ENCODE data around the gene HINT1. TPM values are rescaled to one million over a fixed set of nuclear protein-coding genes. Genes with fewer than 3 reads are reported as not detected.
"Not testable (repeated sequence)": the region's sequence is repeated elsewhere in the genome, so short reads cannot be mapped to it uniquely, and the experiment has no call there.

Gene HINT1
- total and polyA plus RNA-seq, 7 donors, result 135 to 852 (median 261) TPM

DNA sequence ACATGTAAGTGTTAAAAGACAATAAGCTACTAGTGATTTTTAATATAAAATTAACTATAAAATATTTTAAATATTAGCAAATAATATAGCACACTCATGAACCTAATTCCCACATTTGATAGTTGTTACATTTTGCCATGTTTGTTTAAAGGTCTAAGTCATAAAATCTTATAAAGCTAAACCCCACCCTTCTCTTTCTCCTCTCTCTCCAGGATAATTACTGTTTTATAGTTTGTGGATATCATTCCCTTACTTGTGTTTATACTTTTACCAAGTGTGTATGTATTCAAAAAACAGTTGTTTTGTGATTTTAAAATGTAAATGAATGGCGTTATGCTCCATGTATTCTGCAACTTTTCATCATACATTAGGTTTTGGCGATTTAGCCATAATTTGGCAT, 39.9 kb upstream of the HINT1 start:
- no peak overlapping the region for H3K27ac ChIP-seq
- no peaks in the 10 kb centered on the region for H3K9me3 ChIP-seq
- TF ChIP-seq EP300 (IDR thresholded peaks at IDR 0.05), result no peak
- no peak for TF ChIP-seq POLR2AphosphoS5 (IDR thresholded peaks at IDR 0.05)
- DNase-seq, result no peak
- 19 to 67% methylated on average over 2 of the region's 2 CpGs for WGBS, 2 donors
- intact Hi-C loops (cut with DNase I), result no loop called here
- H3K36me3 ChIP-seq, result peaks cover 0 to 5% (median 0%) of the 10 kb centered on the region in 4 donors
- no peak overlapping the region for H3K4me3 ChIP-seq
- no peaks in the 10 kb centered on the region for H3K27me3 ChIP-seq
- no peaks in the 10 kb centered on the region for H3K4me1 ChIP-seq

DNA sequence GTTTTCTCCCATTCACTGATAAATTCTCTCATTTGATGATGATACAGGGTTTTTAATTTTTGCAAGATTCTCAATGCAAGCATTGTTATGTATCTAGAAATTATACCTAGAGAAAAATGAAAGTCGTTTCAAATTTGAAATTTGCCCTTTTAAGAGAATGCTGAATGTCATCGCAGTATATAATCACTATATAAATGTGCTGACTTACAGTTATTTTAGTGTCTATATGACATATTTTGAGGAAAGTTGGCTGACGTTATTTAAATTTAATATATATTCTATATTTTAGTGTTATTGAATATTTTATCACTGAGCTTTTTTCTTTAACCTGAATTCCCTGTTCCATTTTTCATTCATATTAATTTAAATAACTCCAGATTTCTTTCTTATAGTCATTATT, 35.5 kb upstream of the HINT1 start:
- Histone ChIP-seq H3K4me3 (no peak overlapping the region), H3K4me1 (no peaks in the 10 kb centered on the region), H3K27me3 (no peaks in the 10 kb centered on the region), H3K9me3 (no peaks in the 10 kb centered on the region), H3K27ac (no peak overlapping the region), H3K36me3 (peaks cover 0 to 13% (median 0%) of the 10 kb centered on the region in 4 donors)
- no peak for DNase-seq
- intact Hi-C loops (cut with DNase I), result no loop called here
- TF ChIP-seq EP300 (IDR thresholded peaks at IDR 0.05) (no peak), POLR2A (IDR thresholded peaks at IDR 0.05) (no peak)
- WGBS, 2 donors, result 91 to 95% methylated on average over 3 of the region's 3 CpGs

DNA sequence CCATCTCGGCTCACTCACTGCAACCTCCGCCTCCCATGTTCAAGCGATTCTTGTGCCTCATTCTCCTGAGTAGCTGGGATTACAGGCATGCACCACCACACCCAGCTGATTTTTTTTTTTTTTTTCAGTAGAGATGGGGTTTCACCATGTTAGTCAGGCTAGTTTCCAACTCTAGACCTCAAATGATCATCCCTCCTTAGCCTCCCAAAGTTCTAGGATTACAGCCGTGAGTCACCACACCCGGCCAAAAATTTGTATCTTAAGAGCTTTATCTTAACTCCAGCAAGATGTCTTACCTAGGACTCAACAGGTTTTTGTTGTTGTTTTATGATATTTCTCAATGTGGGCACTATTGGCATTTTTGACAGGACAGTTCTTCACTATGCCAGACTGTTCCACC, 33.6 kb upstream of the HINT1 start:
- H3K4me1 ChIP-seq, result no peaks in the 10 kb centered on the region
- 97% methylated on average over 5 of the region's 5 CpGs for WGBS, 2 donors
- no peak for DNase-seq
- H3K9me3 ChIP-seq, result no peaks in the 10 kb centered on the region
- no peak overlapping the region for H3K4me3 ChIP-seq
- no peaks in the 10 kb centered on the region for H3K27me3 ChIP-seq
- H3K36me3 ChIP-seq, result peaks cover 0 to 13% (median 0%) of the 10 kb centered on the region in 4 donors
- H3K27ac ChIP-seq, result no peak overlapping the region
- no peak for TF ChIP-seq EP300 (IDR thresholded peaks at IDR 0.05)
- intact Hi-C loops (cut with DNase I), result no loop called here

DNA sequence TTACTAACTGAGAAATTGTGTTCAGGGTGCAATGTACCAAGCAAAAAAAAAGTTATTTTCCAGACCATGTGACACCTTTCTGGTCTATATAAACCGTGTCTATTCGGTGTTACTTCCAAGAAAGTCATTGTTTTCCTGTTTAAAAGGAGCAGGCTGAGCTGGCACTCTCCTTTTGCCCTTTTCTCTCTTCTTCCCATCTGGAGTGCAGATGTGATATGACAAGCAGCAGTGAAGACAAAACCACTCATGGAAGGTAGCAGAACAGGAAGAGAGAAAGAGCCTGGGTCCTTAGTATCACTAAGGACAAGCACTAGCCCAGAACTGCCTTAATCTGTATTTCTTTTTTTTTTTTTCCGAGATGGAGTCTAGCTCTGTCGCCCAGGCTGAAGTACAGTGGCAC, 31.3 kb upstream of the HINT1 start:
- Histone ChIP-seq H3K27ac (no peak overlapping the region), H3K4me3 (no peak overlapping the region), H3K4me1 (peaks cover 0 to 8% (median 4%) of the 10 kb centered on the region in 4 donors), H3K36me3 (peaks cover 0 to 13% (median 0%) of the 10 kb centered on the region in 4 donors), H3K27me3 (no peaks in the 10 kb centered on the region), H3K9me3 (no peaks in the 10 kb centered on the region)
- WGBS, 2 donors, result 93 to 95% methylated on average over 4 of the region's 4 CpGs
- TF ChIP-seq EP300 (IDR thresholded peaks at IDR 0.05) (no peak), POLR2AphosphoS5 (IDR thresholded peaks at IDR 0.05) (no peak), POLR2A (IDR thresholded peaks at IDR 0.05) (no peak)
- TF ChIP-seq, protein P1, sequence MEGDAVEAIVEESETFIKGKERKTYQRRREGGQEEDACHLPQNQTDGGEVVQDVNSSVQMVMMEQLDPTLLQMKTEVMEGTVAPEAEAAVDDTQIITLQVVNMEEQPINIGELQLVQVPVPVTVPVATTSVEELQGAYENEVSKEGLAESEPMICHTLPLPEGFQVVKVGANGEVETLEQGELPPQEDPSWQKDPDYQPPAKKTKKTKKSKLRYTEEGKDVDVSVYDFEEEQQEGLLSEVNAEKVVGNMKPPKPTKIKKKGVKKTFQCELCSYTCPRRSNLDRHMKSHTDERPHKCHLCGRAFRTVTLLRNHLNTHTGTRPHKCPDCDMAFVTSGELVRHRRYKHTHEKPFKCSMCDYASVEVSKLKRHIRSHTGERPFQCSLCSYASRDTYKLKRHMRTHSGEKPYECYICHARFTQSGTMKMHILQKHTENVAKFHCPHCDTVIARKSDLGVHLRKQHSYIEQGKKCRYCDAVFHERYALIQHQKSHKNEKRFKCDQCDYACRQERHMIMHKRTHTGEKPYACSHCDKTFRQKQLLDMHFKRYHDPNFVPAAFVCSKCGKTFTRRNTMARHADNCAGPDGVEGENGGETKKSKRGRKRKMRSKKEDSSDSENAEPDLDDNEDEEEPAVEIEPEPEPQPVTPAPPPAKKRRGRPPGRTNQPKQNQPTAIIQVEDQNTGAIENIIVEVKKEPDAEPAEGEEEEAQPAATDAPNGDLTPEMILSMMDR (IDR thresholded peaks at IDR 0.05), result no peak
- no peak for DNase-seq
- intact Hi-C loops (cut with DNase I), result no loop called here

DNA sequence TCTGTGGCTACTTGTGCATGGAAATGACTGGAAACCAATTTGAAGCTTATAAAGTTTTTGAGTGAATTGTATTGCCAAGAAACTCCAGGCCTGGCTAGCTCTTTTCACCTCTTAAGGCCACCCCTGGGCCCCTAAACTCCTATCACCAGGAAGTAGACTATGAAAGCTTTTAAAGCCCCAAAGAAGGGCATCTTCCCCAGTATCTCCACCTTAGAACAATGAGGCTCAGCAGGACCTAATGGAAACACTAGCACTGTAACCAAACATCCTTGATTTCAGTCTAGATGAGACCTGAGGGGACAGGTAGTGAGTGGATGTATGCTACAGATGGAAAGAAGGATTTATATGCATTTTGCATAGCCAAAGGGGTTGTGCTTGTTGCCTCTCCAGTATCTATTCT, 30.6 kb upstream of the HINT1 start:
- H3K9me3 ChIP-seq, result no peaks in the 10 kb centered on the region
- H3K4me3 ChIP-seq, result no peak overlapping the region
- no peak for DNase-seq
- intact Hi-C loops (cut with DNase I), result no loop called here
- H3K27ac ChIP-seq, result no peak overlapping the region
- TF ChIP-seq POLR2AphosphoS5 (IDR thresholded peaks at IDR 0.05) (no peak), POLR2A (IDR thresholded peaks at IDR 0.05) (no peak), EP300 (IDR thresholded peaks at IDR 0.05) (no peak)
- TF ChIP-seq, protein P1 (IDR thresholded peaks at IDR 0.05), result no peak
- H3K36me3 ChIP-seq, result peaks cover 0 to 13% (median 0%) of the 10 kb centered on the region in 4 donors
- H3K27me3 ChIP-seq, result no peaks in the 10 kb centered on the region
- peaks cover 0 to 8% (median 4%) of the 10 kb centered on the region in 4 donors for H3K4me1 ChIP-seq

DNA sequence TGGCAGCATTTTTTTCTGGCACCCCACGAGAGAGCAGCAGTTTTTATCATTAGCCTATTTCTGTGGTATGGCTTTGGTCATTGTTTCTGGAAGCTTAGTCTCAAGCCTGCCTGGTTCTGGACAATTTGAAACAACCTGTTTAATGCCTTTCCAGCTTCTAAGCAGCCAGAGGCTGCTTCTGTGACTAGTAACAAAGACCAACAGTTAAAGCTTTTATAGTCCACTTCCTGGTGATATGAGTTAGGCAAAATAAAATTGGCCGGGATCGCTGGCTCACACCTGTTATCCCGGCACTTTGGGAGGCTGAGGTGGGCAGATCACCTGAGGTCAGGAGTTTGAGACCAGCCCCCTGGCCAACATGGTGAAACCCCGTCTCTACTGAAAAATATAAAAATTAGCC, 29.7 kb upstream of the HINT1 start:
- WGBS, 2 donors, result 21 to 66% methylated on average over 5 of the region's 5 CpGs
- DNase-seq, result no peak
- H3K27ac ChIP-seq, result no peak overlapping the region
- H3K4me3 ChIP-seq, result no peak overlapping the region
- TF ChIP-seq, protein P1 (IDR thresholded peaks at IDR 0.05), result no peak
- no peak for TF ChIP-seq POLR2AphosphoS5 (IDR thresholded peaks at IDR 0.05)
- no peak for TF ChIP-seq EP300 (IDR thresholded peaks at IDR 0.05)
- TF ChIP-seq POLR2A (IDR thresholded peaks at IDR 0.05), result no peak
- H3K27me3 ChIP-seq, result no peaks in the 10 kb centered on the region
- H3K4me1 ChIP-seq, result peaks cover 0 to 8% (median 4%) of the 10 kb centered on the region in 4 donors
- H3K9me3 ChIP-seq, result no peaks in the 10 kb centered on the region
- peaks cover 0 to 5% (median 0%) of the 10 kb centered on the region in 4 donors for H3K36me3 ChIP-seq
- intact Hi-C loops (cut with DNase I), result no loop called here

DNA sequence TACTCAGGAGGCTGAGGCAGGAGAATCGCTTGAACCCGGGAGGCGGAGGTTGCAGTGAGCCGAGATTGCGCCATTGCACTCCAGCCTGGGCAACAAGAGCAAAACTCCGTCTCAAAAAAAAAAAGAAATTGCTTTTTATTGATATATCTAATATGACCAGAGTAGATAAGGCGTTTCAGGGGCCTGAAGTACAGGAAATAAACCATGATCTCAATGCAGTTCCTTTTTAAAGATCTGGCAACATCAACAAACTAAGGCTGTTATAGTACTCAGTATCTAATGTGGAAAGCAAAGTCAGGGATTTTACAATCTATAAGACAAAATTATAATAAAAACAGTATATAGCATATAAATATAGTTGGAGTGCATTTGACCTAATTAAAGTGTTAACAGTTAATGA, 28.8 kb upstream of the HINT1 start:
- H3K27ac ChIP-seq; H3K27me3 ChIP-seq; intact Hi-C loops (cut with DNase I); H3K4me1 ChIP-seq; H3K9me3 ChIP-seq; H3K36me3 ChIP-seq; DNase-seq; H3K4me3 ChIP-seq: not testable (repeated sequence)
- 52 to 91% methylated on average over 7 of the region's 7 CpGs for WGBS, 2 donors
